ENCODE data around the gene TGFBR3.

- no peak for TF ChIP-seq EZH2phosphoT487 (IDR thresholded peaks at IDR 0.05; ENCODE audit: insufficient read depth, low read depth)
- no peak for TF ChIP-seq EZH2 (IDR thresholded peaks at IDR 0.05; ENCODE audit: insufficient read depth, poor library complexity, severe bottlenecking)
These were observed 139.1 kb downstream of the TGFBR3 start for GRCh38 chr1:91746728-91747338.

All from GM23248 (cell line).